HCT116 (cell line): ENCODE results near the gene RNF166. TPM values are rescaled to one million over a fixed set of nuclear protein-coding genes. Genes with fewer than 3 reads are reported as not detected.

Source experiments
- ATAC-seq: fragments of 200-7000 bp; cut with Tn5 transposase; 2 replicates; pipeline ENCODE4 v1.9.1; 2020; ENCODE audit warnings: mild to moderate bottlenecking, moderate library complexity
- BruUV-seq: library from RNA; stranded (reverse); fragments of 400-500 nt; replicated peaks from 2 replicates; lab custom pipeline; 2021; lab: Mats Ljungman, UMichigan
- CTCF ChIA-PET: fragments of 300-600 bp; sonication (Branson Sonifier 250); formaldehyde crosslinking; loops from one replicate; lab custom pipeline; 2021; ENCODE audit warnings: antibody characterized with exemption; lab: Charles Lee
- POLR2A ChIA-PET: fragments of 300-600, 350-600 bp; sonication (Branson Sonifier 250); formaldehyde crosslinking; loops from one replicate; lab custom pipeline; 2021; ENCODE audit warnings: antibody characterized with exemption; lab: Charles Lee
- RAD21 ChIA-PET, 2 experiments: fragments of 300-600 bp; sonication (Branson Sonifier 250); formaldehyde crosslinking; loops; one replicate each; lab custom pipeline; 2023; ENCODE audit warnings: low total read pairs in 2 of 2; ENCODE audit not compliant: uncharacterized antibody in 2 of 2, unreplicated experiment in 2 of 2, low non-redundant PET in 1 of 2; lab: Charles Lee
- DNase-seq: peaks from one replicate; pipeline ENCODE4 v3.0.0-alpha.2; 2010; ENCODE audit warnings: low read depth, low spot score
- H2AFZ ChIP-seq: fragments of 200-600 bp; shearing (Covaris generic), sonication (generic); 2 replicates; pipeline ENCODE4 v1.6.1; 2017; ENCODE audit warnings: low read depth, mixed run types, mixed read lengths, antibody characterized with exemption, low read length; ENCODE audit not compliant: poor library complexity, severe bottlenecking
- H3K27ac ChIP-seq: 2 replicates; pipeline ENCODE4 v1.5.1; 2012; ENCODE audit warnings: low read depth, low read length
- H3K27me3 ChIP-seq: fragments of 200-600 bp; sonication (generic); 2 replicates; pipeline ENCODE4 v1.6.1; 2016; ENCODE audit warnings: mixed run types, low read length, mixed read lengths; ENCODE audit not compliant: insufficient read depth
- H3K36me3 ChIP-seq, 2 experiments: fragments of 200-500 bp in 1 of 2; fragments of 200-600 bp in 1 of 2; sonication (Bioruptor generic) in 1 of 2; sonication (generic) in 1 of 2; 2 replicates each; pipeline versions ENCODE4 v1.5.1 to v1.6.1; 2014 to 2016; ENCODE audit warnings: low read length in 2 of 2, inconsistent platforms in 1 of 2, mixed read lengths in 1 of 2, mixed run types in 1 of 2; ENCODE audit not compliant: insufficient read depth in 2 of 2, control insufficient read depth in 1 of 2
- H3K4me1 ChIP-seq, 2 experiments: fragments of 200-600 bp in 1 of 2; sonication (generic) in 1 of 2; 2 replicates each; pipeline versions ENCODE4 v1.5.1 to v1.6.1; 2012 to 2017; ENCODE audit warnings: low read length in 2 of 2, inconsistent platforms in 1 of 2, mild to moderate bottlenecking in 1 of 2, mixed read lengths in 1 of 2, mixed run types in 1 of 2, moderate library complexity in 1 of 2; ENCODE audit not compliant: insufficient read depth in 2 of 2, control insufficient read depth in 1 of 2
- H3K4me2 ChIP-seq: fragments of 200-600 bp; sonication (generic); 2 replicates; pipeline ENCODE4 v1.6.1; 2017; ENCODE audit warnings: mixed run types, low read length, mixed read lengths
- H3K4me3 ChIP-seq, 2 experiments: fragments of 200-600 bp in 1 of 2; sonication (generic) in 1 of 2; replicated peaks in 1 of 2; 2 replicates each; pipeline ENCODE4 v1.5.1; 2011 to 2016; ENCODE audit warnings: low read length in 2 of 2, control low read depth in 1 of 2, low read depth in 1 of 2, mild to moderate bottlenecking in 1 of 2, mixed read lengths in 1 of 2, mixed run types in 1 of 2
- H3K79me2 ChIP-seq: fragments of 200-600 bp; sonication (generic); 2 replicates; pipeline ENCODE4 v1.6.1; 2017; ENCODE audit warnings: mild to moderate bottlenecking, mixed run types, low read length, moderate library complexity, mixed read lengths; ENCODE audit not compliant: insufficient read depth
- H3K9ac ChIP-seq: fragments of 200-600 bp; sonication (generic); 2 replicates; pipeline ENCODE4 v1.6.1; 2016; ENCODE audit warnings: low read length, mixed read lengths
- H3K9me2 ChIP-seq: fragments of 200-600 bp; sonication (generic), shearing (Covaris generic); 2 replicates; pipeline ENCODE4 v1.6.1; 2017; ENCODE audit warnings: mixed run types, mild to moderate bottlenecking, moderate library complexity; ENCODE audit not compliant: insufficient read depth
- H3K9me3 ChIP-seq, 2 experiments: fragments of 200-500 bp in 1 of 2; fragments of 200-600 bp in 1 of 2; sonication (Bioruptor generic) in 1 of 2; sonication (generic) in 1 of 2; 2 replicates each; pipeline ENCODE4 v1.6.1; 2014 to 2017; ENCODE audit warnings: low read length in 2 of 2, mixed read lengths in 2 of 2, inconsistent platforms in 1 of 2, low read depth in 1 of 2, mild to moderate bottlenecking in 1 of 2, mixed run types in 1 of 2, moderate library complexity in 1 of 2; ENCODE audit not compliant: control insufficient read depth in 1 of 2, insufficient read depth in 1 of 2
- H4K20me1 ChIP-seq: fragments of 200-600 bp; sonication (generic), shearing (Covaris generic); 2 replicates; pipeline ENCODE4 v1.6.1; 2017; ENCODE audit warnings: mixed run types, mild to moderate bottlenecking, moderate library complexity; ENCODE audit not compliant: insufficient read depth
- EZH2phosphoT487 ChIP-seq: fragments of 200-600 bp; IDR thresholded peaks from 2 replicates; pipeline ENCODE4 v1.6.1; 2018; ENCODE audit warnings: antibody characterized with exemption, borderline replicate concordance
- POLR2AphosphoS5 ChIP-seq: IDR thresholded peaks from 2 replicates; pipeline ENCODE4 v1.6.1; 2011; ENCODE audit warnings: mild to moderate bottlenecking, low read depth, low read length, moderate library complexity
- REST ChIP-seq: IDR thresholded peaks from 2 replicates; pipeline ENCODE4 v1.6.1; 2012; ENCODE audit warnings: low read depth
- SRF ChIP-seq: IDR thresholded peaks from 2 replicates; pipeline ENCODE4 v1.6.1; 2012; ENCODE audit warnings: low read depth
- TCF7L2 ChIP-seq: IDR thresholded peaks from 2 replicates; pipeline ENCODE4 v1.7.0; 2011; ENCODE audit warnings: borderline replicate concordance, inconsistent platforms; ENCODE audit not compliant: insufficient read depth, insufficient read length; ENCODE audit errors: extremely low read depth
- intact Hi-C: fragments of 100-400 bp; cut with micrococcal nuclease; formaldehyde crosslinking; loops from 2 replicates; pipeline ENCODE4 v1.10.0; 2022
- total RNA-seq: library from RNA; stranded (reverse); gene quantifications from one replicate; pipeline ENCODE4 v1.2.1, GENCODE V29; 2021; ENCODE audit not compliant: unreplicated experiment
- TF ChIP-seq, protein P1 (sequence below): IDR thresholded peaks from 2 replicates; pipeline ENCODE4 v1.6.1; 2011; ENCODE audit warnings: mild to moderate bottlenecking, low read length, moderate library complexity; ENCODE audit not compliant: insufficient replicate concordance; ENCODE audit errors: extremely low read depth

RNF166 gene
- total RNA-seq, 1 experiment from 2014 or later, result 39.4 TPM

GRCh38 chr16:88737298-88738150 lies 31.3 kb upstream of the RNF166 start (continued):
- no peak for TF ChIP-seq REST
- no peak for TF ChIP-seq EZH2phosphoT487
- TF ChIP-seq TCF7L2, result no peak

- no peak overlapping the region for H3K27ac ChIP-seq
- peaks cover 14 to 56% of the 10 kb centered on the region in 2 experiments; a peak in 3 of 4 replicates for H3K36me3 ChIP-seq
- BruUV-seq, result no TSS peak
- no peak overlapping the region for H3K4me3 ChIP-seq
- H2AFZ ChIP-seq, result no peak overlapping the region
- no peak for TF ChIP-seq EZH2phosphoT487
- TF ChIP-seq SRF, result no peak
- TF ChIP-seq, protein P1, sequence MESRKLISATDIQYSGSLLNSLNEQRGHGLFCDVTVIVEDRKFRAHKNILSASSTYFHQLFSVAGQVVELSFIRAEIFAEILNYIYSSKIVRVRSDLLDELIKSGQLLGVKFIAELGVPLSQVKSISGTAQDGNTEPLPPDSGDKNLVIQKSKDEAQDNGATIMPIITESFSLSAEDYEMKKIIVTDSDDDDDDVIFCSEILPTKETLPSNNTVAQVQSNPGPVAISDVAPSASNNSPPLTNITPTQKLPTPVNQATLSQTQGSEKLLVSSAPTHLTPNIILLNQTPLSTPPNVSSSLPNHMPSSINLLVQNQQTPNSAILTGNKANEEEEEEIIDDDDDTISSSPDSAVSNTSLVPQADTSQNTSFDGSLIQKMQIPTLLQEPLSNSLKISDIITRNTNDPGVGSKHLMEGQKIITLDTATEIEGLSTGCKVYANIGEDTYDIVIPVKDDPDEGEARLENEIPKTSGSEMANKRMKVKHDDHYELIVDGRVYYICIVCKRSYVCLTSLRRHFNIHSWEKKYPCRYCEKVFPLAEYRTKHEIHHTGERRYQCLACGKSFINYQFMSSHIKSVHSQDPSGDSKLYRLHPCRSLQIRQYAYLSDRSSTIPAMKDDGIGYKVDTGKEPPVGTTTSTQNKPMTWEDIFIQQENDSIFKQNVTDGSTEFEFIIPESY, result no peak
- 0 out of 2 replicates have a peak, but pooled peaks have one; percentile 4 for TF ChIP-seq POLR2AphosphoS5
- no peak overlapping the region for H3K4me2 ChIP-seq
- peaks cover 0 to 5% of the 10 kb centered on the region in 2 experiments; a peak in 1 of 4 replicates for H3K4me1 ChIP-seq
- DNase-seq (no peak), ATAC-seq (no peak)
- RAD21 ChIA-PET, result interaction anchor here in 1 of 2 experiments (1.1 kb wide), 1 partner anchor 34 kb away, joined by 3 read pairs; no protein-coding TSS in a partner anchor
- POLR2A ChIA-PET, result no interaction called here
- H4K20me1 ChIP-seq, result no peaks in the 10 kb centered on the region
- peaks cover 13% of the 10 kb centered on the region; the same call in 1 of the 2 replicates for H3K79me2 ChIP-seq
- H3K9ac ChIP-seq, result no peak overlapping the region
- no peaks in the 10 kb centered on the region for H3K9me2 ChIP-seq
- H3K9me3 ChIP-seq, result no peaks in the 10 kb centered on the region
- CTCF ChIA-PET, result interaction anchor here (1.5 to 2.2 kb wide), 4 partner anchors 12 to 430 kb away, joined by 20 to 59 read pairs (median 32); partner anchors contain the start of genes APRT and PIEZO1
- no peaks in the 10 kb centered on the region for H3K27me3 ChIP-seq
- intact Hi-C loops, result loop anchor here (2.0 to 5.0 kb wide), 3 partner anchors 46 to 481 kb away; partner anchors contain the start of genes CDT1 and ZNF778
These were observed 30.3 kb upstream of the RNF166 start for GRCh38 chr16:88736496-88736895.
